GM12872 (cell line): Measurements from ENCODE around the gene IL17RD.

Experiments
- CTCF ChIP-seq: IDR thresholded peaks from 3 replicates; pipeline ENCODE4 v1.5.1; 2011; ENCODE audit warnings: low read depth, mild to moderate bottlenecking, low read length, moderate library complexity; ENCODE audit not compliant: insufficient read depth

The IL17RD gene

GRCh38 chr3:57110798-57111197 is 54.4 kb downstream of the IL17RD start:
- no peak for TF ChIP-seq CTCF

- TF ChIP-seq CTCF = no peak
Observed at GRCh38 chr3:57110214-57110613, 54.9 kb downstream of the IL17RD start.

GRCh38 chr3:57109437-57110199 is 55.5 kb downstream of the IL17RD start:
- TF ChIP-seq CTCF = no peak

GRCh38 chr3:57108684-57109083 is 56.5 kb downstream of the IL17RD start:
- no peak for TF ChIP-seq CTCF

- TF ChIP-seq CTCF = no peak
Observed at GRCh38 chr3:57105585-57105984, 59.6 kb downstream of the IL17RD start.

GRCh38 chr3:57100046-57100695 is 65.0 kb downstream of the IL17RD start:
- TF ChIP-seq CTCF = peak; percentile 86

- TF ChIP-seq CTCF = no peak
Observed at GRCh38 chr3:57098418-57099310, 66.5 kb downstream of the IL17RD start.
